8988T (cell line): ENCODE results near the gene ADRB1.

Source experiments
- DNase-seq: peaks from one replicate; pipeline ENCODE4 v3.0.0; 2011

The ADRB1 gene

GRCh38 chr10:114026189-114027040, 17.3 kb upstream of the ADRB1 start:
- DNase-seq: no peak

GRCh38 chr10:114027041-114027394, 16.6 kb upstream of the ADRB1 start:
- DNase-seq: no peak

GRCh38 chr10:114027951-114028350, 15.7 kb upstream of the ADRB1 start:
- DNase-seq: no peak

- DNase-seq: no peak
Measured at GRCh38 chr10:114028425-114028824, 15.2 kb upstream of the ADRB1 start.

- no peak for DNase-seq
Measured at GRCh38 chr10:114029655-114030054, 14.0 kb upstream of the ADRB1 start.

- no peak for DNase-seq
Measured at GRCh38 chr10:114030140-114030539, 13.5 kb upstream of the ADRB1 start.

- DNase-seq: no peak
Measured at GRCh38 chr10:114031073-114031972, 12.3 kb upstream of the ADRB1 start.

- DNase-seq: no peak
Measured at GRCh38 chr10:114033566-114033965, 10.1 kb upstream of the ADRB1 start.

- no peak for DNase-seq
Measured at GRCh38 chr10:114034923-114035645, 8.6 kb upstream of the ADRB1 start.

GRCh38 chr10:114035791-114036190, 7.9 kb upstream of the ADRB1 start:
- no peak for DNase-seq

GRCh38 chr10:114038819-114039218, 4.8 kb upstream of the ADRB1 start:
- no peak for DNase-seq

- DNase-seq: no peak
Measured at GRCh38 chr10:114041166-114041565, 2.5 kb upstream of the ADRB1 start.

- DNase-seq: peak; percentile 81
Measured at GRCh38 chr10:114042895-114043531, 653 bp upstream of the ADRB1 start.

GRCh38 chr10:114044247-114045135, 825 bp downstream of the ADRB1 start:
- peak; percentile 26 for DNase-seq

GRCh38 chr10:114045136-114046086, 1.7 kb downstream of the ADRB1 start:
- peak; percentile 24 for DNase-seq

- DNase-seq: no peak
Measured at GRCh38 chr10:114046087-114046458, 2.4 kb downstream of the ADRB1 start.

- DNase-seq: no peak
Measured at GRCh38 chr10:114048472-114048871, 4.8 kb downstream of the ADRB1 start.

- no peak for DNase-seq
Measured at GRCh38 chr10:114051714-114052113, 8.0 kb downstream of the ADRB1 start.

- DNase-seq: no peak
Measured at GRCh38 chr10:114052255-114052654, 8.6 kb downstream of the ADRB1 start.

- no peak for DNase-seq
Measured at GRCh38 chr10:114053946-114054345, 10.3 kb downstream of the ADRB1 start.

- DNase-seq: no peak
Measured at GRCh38 chr10:114057855-114058254, 14.2 kb downstream of the ADRB1 start.
